DOHH2 (cell line): Measurements from ENCODE around the gene PPP2R2B.

Experiments used
- CTCF ChIP-seq: fragments of 200-600 bp; sonication (generic); IDR thresholded peaks from one replicate; pipeline ENCODE4 v1.5.1; 2014; ENCODE audit warnings: antibody characterized with exemption, mild to moderate bottlenecking, low read depth, low read length; ENCODE audit not compliant: poor library complexity, severe bottlenecking
- EZH2phosphoT487 ChIP-seq: fragments of 200-600 bp; sonication (generic); IDR thresholded peaks from 2 replicates; pipeline ENCODE4 v1.6.1; 2017; ENCODE audit warnings: borderline replicate concordance, mild to moderate bottlenecking, antibody characterized with exemption, low read length, moderate library complexity, mixed read lengths

GRCh38 chr5:146659961-146660360, 218.6 kb downstream of the PPP2R2B start:
- TF ChIP-seq CTCF: no peak
- TF ChIP-seq EZH2phosphoT487: no peak
